ENCODE results near the gene KRT82. TPM values are rescaled to one million over a fixed set of nuclear protein-coding genes. Genes with fewer than 3 reads are reported as not detected.
"Not testable (repeated sequence)": the region's sequence is repeated elsewhere in the genome, so short reads cannot be mapped to it uniquely, and the experiment has no call there.

Gene KRT82
- total RNA-seq, 4 donors from 2014 or later = not detected

DNA sequence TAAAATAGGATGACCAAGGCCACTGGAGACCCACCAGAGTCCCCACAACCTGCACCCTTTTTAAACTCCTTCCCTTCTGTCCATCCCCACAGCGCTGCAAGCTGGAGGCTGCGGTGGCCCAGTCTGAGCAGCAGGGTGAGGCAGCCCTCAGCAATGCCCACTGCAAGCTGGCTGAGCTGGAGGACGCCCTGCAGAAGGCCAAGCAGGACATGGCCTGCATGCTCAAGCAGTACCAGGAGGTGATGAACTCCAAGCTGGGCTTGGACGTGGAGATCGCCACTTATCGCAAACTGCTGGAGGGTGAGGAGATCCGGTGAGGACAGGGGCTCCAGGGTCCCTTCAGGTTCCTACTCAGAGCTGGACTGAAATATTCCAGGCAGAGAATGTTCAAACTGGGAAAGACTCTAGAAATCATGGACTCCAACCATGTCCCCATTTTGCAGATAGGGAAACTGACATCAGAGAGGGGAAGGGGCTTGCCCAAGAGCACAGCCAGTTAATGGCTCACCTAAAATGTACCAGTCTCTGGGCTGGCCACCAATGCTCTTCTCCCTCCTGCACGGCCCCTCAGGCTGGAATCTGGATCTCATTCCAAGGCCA is 56.0 kb downstream of the KRT82 start:
- 79 to 94% methylated on average over 2 to 4 of the region's 8 CpGs for WGBS, 2 donors
- Histone ChIP-seq H3K36me3 (no peaks in the 10 kb centered on the region), H3K27ac (no peak overlapping the region), H3K4me1 (peaks cover 0 to 34% (median 0%) of the 10 kb centered on the region in 3 donors), H3K4me3 (no peak overlapping the region), H3K27me3 (peaks cover 0 to 53% (median 0%) of the 10 kb centered on the region in 4 donors), H3K9me3 (no peaks in the 10 kb centered on the region)
- no peak for DNase-seq
- intact Hi-C loops (cut with DNase I) = no loop called here
- TF ChIP-seq, protein P1, sequence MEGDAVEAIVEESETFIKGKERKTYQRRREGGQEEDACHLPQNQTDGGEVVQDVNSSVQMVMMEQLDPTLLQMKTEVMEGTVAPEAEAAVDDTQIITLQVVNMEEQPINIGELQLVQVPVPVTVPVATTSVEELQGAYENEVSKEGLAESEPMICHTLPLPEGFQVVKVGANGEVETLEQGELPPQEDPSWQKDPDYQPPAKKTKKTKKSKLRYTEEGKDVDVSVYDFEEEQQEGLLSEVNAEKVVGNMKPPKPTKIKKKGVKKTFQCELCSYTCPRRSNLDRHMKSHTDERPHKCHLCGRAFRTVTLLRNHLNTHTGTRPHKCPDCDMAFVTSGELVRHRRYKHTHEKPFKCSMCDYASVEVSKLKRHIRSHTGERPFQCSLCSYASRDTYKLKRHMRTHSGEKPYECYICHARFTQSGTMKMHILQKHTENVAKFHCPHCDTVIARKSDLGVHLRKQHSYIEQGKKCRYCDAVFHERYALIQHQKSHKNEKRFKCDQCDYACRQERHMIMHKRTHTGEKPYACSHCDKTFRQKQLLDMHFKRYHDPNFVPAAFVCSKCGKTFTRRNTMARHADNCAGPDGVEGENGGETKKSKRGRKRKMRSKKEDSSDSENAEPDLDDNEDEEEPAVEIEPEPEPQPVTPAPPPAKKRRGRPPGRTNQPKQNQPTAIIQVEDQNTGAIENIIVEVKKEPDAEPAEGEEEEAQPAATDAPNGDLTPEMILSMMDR (IDR thresholded peaks at IDR 0.05) = no peak
- TF ChIP-seq POLR2A (IDR thresholded peaks at IDR 0.05) = no peak

DNA sequence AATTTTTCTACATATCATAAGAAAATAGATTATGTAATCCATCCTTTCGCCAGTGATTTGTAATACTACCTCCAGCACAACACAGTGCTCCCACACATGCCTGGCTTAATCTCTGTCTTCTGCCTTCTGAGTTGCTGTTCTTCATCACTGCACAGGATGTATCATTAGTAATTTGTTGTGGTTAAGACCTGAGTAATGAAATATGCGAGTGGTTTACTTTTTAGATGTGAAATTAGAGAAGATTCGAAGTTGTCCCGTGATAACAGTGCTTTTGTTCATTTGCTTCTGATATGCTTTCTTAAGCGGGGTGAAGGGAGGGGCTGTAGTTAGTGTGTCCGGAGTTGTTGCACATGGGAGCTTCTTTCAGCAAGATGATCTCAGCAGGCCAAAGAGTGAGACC is 56.9 kb downstream of the KRT82 start:
- no peaks in the 10 kb centered on the region for H3K9me3 ChIP-seq
- no peak for DNase-seq
- H3K27me3 ChIP-seq = peaks cover 0 to 49% (median 0%) of the 10 kb centered on the region in 4 donors
- H3K27ac ChIP-seq = no peak overlapping the region
- H3K4me1 ChIP-seq = peaks cover 0 to 32% (median 0%) of the 10 kb centered on the region in 3 donors
- 73 to 76% methylated on average over 6 of the region's 6 CpGs for WGBS, 2 donors
- TF ChIP-seq POLR2A (IDR thresholded peaks at IDR 0.05) = no peak
- TF ChIP-seq, protein P1 (IDR thresholded peaks at IDR 0.05) = no peak
- H3K4me3 ChIP-seq = no peak overlapping the region
- H3K36me3 ChIP-seq = no peaks in the 10 kb centered on the region
- intact Hi-C loops (cut with DNase I) = no loop called here

- intact Hi-C loops (cut with DNase I) = no loop called here
- Histone ChIP-seq H3K27ac (no peak overlapping the region), H3K9me3 (no peaks in the 10 kb centered on the region), H3K27me3 (peaks cover 0 to 47% (median 0%) of the 10 kb centered on the region in 4 donors), H3K4me3 (no peak overlapping the region), H3K4me1 (peaks cover 0 to 26% (median 0%) of the 10 kb centered on the region in 3 donors), H3K36me3 (no peaks in the 10 kb centered on the region)
- WGBS, 2 donors = 51 to 62% methylated on average over 5 to 8 of the region's 16 CpGs
- TF ChIP-seq, protein P1 (IDR thresholded peaks at IDR 0.05) = no peak
- TF ChIP-seq POLR2A (IDR thresholded peaks at IDR 0.05) = no peak
- DNase-seq = no peak
Observed at GRCh38 chr12:52347551-52348510, 58.3 kb downstream of the KRT82 start.

GRCh38 chr12:52347016-52347415 is 59.1 kb downstream of the KRT82 start:
- no peak for DNase-seq
- H3K4me3 ChIP-seq = no peak overlapping the region
- H3K27me3 ChIP-seq = peaks cover 0 to 47% (median 0%) of the 10 kb centered on the region in 4 donors
- no peaks in the 10 kb centered on the region for H3K9me3 ChIP-seq
- no peak overlapping the region for H3K27ac ChIP-seq
- no peaks in the 10 kb centered on the region for H3K36me3 ChIP-seq
- TF ChIP-seq POLR2A (IDR thresholded peaks at IDR 0.05) = no peak
- TF ChIP-seq, protein P1 (IDR thresholded peaks at IDR 0.05) = no peak
- intact Hi-C loops (cut with DNase I) = no loop called here
- peaks cover 0 to 26% (median 0%) of the 10 kb centered on the region in 3 donors for H3K4me1 ChIP-seq
- 81% methylated on average over 8 of the region's 9 CpGs; no CpG with 5 or more reads in 1 of the 2 donors for WGBS, 2 donors

DNA sequence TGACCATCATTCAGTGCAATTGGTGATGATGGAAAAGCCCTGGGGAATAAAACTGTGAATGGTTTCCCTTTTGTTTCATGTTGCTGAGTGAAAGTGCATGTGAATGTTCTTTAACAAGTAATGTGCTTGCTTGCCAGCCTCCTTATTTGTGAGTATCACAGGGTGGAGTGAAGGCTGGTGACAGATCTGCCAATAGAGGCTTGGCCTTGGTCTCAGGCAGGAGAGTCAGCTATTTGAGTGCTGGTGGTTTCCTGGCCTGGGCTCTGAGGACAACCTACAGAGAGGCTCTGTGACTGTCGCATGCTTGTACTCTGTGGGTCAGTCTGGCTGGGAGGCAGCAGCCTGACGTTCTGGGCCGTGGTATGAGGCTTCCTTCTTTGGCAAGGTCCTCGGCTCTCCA is 59.5 kb downstream of the KRT82 start:
- no peaks in the 10 kb centered on the region for H3K36me3 ChIP-seq
- 100% methylated on average over 1 of the region's 4 CpGs; no CpG with 5 or more reads in 1 of the 2 donors for WGBS, 2 donors
- H3K9me3 ChIP-seq = no peaks in the 10 kb centered on the region
- no peak for TF ChIP-seq POLR2A (IDR thresholded peaks at IDR 0.05)
- TF ChIP-seq, protein P1 (IDR thresholded peaks at IDR 0.05) = no peak
- no peak overlapping the region for H3K4me3 ChIP-seq
- peaks cover 0 to 47% (median 0%) of the 10 kb centered on the region in 4 donors for H3K27me3 ChIP-seq
- intact Hi-C loops (cut with DNase I) = no loop called here
- no peak for DNase-seq
- H3K4me1 ChIP-seq = peaks cover 0 to 25% (median 0%) of the 10 kb centered on the region in 3 donors
- no peak overlapping the region for H3K27ac ChIP-seq

- Histone ChIP-seq H3K4me1 (peaks cover 0 to 19% (median 0%) of the 10 kb centered on the region in 3 donors), H3K27me3 (peaks cover 0 to 43% (median 0%) of the 10 kb centered on the region in 4 donors)
- H3K4me3 ChIP-seq; H3K27ac ChIP-seq; intact Hi-C loops (cut with DNase I); DNase-seq; H3K9me3 ChIP-seq; H3K36me3 ChIP-seq: not testable (repeated sequence)
- 82 to 85% methylated on average over 5 to 8 of the region's 8 CpGs for WGBS, 2 donors
Observed at GRCh38 chr12:52345041-52345440, 61.1 kb downstream of the KRT82 start.
